ENCODE measurements around the gene BANK1.

The BANK1 gene

GRCh38 chr4:102042871-102043802 lies 252.6 kb downstream of the BANK1 start:
- DNase-seq = no peak

- no peak for DNase-seq
Measured at GRCh38 chr4:102047616-102048015, 257.1 kb downstream of the BANK1 start.

- no peak for DNase-seq
Measured at GRCh38 chr4:102055805-102056204, 265.3 kb downstream of the BANK1 start.

GRCh38 chr4:102057122-102057521 lies 266.6 kb downstream of the BANK1 start:
- DNase-seq = no peak

- no peak for DNase-seq
Measured at GRCh38 chr4:102061133-102061532, 270.6 kb downstream of the BANK1 start.

- DNase-seq = no peak
Measured at GRCh38 chr4:102064747-102065442, 274.4 kb downstream of the BANK1 start.

- no peak for DNase-seq
Measured at GRCh38 chr4:102076622-102077021, 286.1 kb downstream of the BANK1 start.

- DNase-seq = no peak
Measured at GRCh38 chr4:102080184-102080583, 289.7 kb downstream of the BANK1 start.

GRCh38 chr4:102089850-102090621 lies 299.5 kb downstream of the BANK1 start:
- DNase-seq = no peak

GRCh38 chr4:102091656-102092055 lies 301.1 kb downstream of the BANK1 start:
- DNase-seq = no peak

GRCh38 chr4:102094481-102094880 lies 304.0 kb downstream of the BANK1 start:
- DNase-seq = no peak

GRCh38 chr4:102103368-102103767 lies 312.8 kb downstream of the BANK1 start:
- DNase-seq = no peak

GRCh38 chr4:102104278-102104677 lies 313.7 kb downstream of the BANK1 start:
- no peak for DNase-seq

- no peak for DNase-seq
Measured at GRCh38 chr4:102105983-102106382, 315.5 kb downstream of the BANK1 start.

GRCh38 chr4:102114118-102114630 lies 323.6 kb downstream of the BANK1 start:
- DNase-seq = no peak

GRCh38 chr4:102116121-102116520 lies 325.6 kb downstream of the BANK1 start:
- no peak for DNase-seq

GRCh38 chr4:102120846-102121245 lies 330.3 kb downstream of the BANK1 start:
- DNase-seq = no peak
